GM19455 (cell line): Measurements from ENCODE around the gene TYW1B.
"Not testable (repeated sequence)": the region's sequence is repeated elsewhere in the genome, so short reads cannot be mapped to it uniquely, and the experiment has no call there.

Source experiments
- ATAC-seq: cut with Tn5 transposase; IDR thresholded peaks from one replicate; pipeline ENCODE4 v1.9.1; 2021; ENCODE audit not compliant: unreplicated experiment

TYW1B gene

GRCh38 chr7:72632765-72633292 is 195.2 kb downstream of the TYW1B start:
- ATAC-seq, result not testable (repeated sequence)

GRCh38 chr7:72628375-72628774 is 199.6 kb downstream of the TYW1B start:
- not testable (repeated sequence) for ATAC-seq

- ATAC-seq, result peak; percentile 24
These were observed 201.5 kb downstream of the TYW1B start for GRCh38 chr7:72626428-72627011.

GRCh38 chr7:72625721-72626423 is 202.1 kb downstream of the TYW1B start:
- ATAC-seq, result peak; percentile 90

GRCh38 chr7:72622532-72622931 is 205.5 kb downstream of the TYW1B start:
- no peak for ATAC-seq

DNA sequence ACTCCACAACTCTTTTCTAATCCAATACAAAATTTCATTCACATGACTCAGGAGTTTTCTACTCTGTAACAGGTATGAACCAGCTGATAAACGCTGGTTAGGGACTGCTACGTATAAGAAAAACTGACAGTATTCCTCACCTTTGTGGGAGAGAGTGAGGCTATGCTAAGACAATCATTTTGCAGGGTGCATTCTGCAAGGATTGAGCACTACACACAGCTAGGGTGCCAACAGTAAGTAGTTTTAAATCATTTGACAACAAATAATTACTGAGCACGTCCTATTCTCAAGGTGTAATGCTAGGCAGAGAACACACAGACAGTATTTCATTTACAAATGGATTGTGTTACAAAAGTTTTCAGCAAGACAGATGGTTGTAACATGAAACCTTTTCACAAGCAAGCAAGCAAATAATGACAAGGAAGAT is 206.2 kb downstream of the TYW1B start:
- ATAC-seq, result not testable (repeated sequence)

GRCh38 chr7:72620923-72621322 is 207.1 kb downstream of the TYW1B start:
- not testable (repeated sequence) for ATAC-seq

GRCh38 chr7:72618435-72619180 is 209.4 kb downstream of the TYW1B start:
- not testable (repeated sequence) for ATAC-seq

GRCh38 chr7:72609761-72610160 is 218.2 kb downstream of the TYW1B start:
- ATAC-seq, result not testable (repeated sequence)

GRCh38 chr7:72607988-72608387 is 220.0 kb downstream of the TYW1B start:
- not testable (repeated sequence) for ATAC-seq

DNA sequence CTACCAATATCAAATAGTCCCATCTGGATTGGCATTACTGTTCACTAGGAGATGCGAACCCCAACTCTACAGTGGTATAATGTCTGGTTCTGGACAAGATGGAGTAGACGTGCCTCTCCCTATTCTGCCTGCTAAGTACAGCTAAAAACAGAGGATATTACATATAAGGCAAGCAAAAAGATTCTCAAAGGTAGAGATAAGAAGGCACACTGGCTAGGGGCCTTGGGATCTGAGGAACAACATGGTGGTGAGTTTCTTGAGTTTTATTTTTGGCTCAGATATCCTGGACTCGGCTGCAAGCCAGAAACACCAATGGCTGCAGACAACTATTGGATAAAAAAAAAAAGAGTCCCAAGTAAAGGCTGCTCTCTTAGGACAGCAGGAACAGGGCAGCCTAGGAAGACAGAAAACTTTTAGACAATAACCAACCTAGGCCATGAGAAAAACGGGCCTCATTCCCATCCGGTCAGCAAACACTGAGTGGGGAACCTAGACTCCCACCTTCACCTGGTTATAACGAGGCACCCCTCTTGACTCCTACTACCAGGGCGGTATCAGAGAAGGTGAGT is 222.1 kb downstream of the TYW1B start:
- ATAC-seq, result not testable (repeated sequence)

DNA sequence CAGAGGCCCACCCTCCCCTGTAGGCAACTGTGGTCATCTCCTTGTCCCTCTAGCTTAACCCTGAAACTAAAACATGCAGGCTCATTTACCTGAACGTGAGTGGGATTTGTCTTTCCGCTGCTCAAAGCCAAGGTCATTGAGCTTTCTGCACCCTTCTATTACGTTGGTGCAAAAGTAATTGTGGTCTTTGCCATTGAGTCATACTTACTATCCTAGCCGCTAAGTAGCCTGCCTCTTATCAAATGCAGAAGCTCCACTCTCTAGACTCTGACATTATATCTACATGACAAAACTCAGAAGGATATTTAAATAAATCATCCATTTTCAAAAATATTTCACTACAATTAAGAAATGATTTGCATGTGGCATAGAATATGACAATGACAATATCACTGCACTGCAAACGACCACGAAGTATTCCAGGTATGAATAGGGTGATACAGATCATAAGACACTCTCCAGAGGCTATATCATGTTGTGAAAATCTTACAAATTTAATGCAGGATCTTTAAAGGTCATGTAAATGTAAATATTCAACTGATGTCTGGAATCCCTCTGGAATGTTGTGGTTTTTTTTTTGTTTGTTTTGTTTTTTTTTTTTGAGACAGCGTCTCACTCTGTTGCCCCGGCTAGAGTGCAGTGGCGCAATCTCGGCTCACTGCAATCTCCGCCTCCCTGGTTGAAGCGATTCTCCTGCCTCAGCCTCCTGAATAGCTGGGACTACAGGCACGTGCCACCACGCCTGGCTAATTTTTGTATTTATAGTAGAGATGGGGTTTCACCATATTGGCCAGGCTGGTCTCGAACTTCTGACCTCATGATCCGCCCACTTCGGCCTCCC is 223.0 kb downstream of the TYW1B start:
- not testable (repeated sequence) for ATAC-seq

DNA sequence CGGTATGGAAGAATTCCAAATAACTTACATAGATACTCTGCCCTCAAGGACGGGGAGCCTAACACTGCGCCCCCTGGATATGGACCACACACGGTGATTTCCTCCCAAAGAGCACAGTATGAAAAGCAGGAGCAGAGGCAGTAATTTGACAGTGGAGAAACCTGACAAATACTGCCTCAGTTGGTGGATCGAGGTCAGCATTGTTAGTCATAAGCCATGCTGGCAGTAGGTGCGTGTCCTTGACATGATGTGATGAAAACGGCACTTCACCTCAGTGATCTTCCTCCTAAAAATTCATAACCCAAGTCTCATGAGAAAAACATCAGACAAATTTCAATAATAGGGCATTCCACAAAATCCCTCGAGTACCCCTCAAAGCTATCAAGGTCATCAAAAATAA is 224.5 kb downstream of the TYW1B start:
- ATAC-seq, result not testable (repeated sequence)

DNA sequence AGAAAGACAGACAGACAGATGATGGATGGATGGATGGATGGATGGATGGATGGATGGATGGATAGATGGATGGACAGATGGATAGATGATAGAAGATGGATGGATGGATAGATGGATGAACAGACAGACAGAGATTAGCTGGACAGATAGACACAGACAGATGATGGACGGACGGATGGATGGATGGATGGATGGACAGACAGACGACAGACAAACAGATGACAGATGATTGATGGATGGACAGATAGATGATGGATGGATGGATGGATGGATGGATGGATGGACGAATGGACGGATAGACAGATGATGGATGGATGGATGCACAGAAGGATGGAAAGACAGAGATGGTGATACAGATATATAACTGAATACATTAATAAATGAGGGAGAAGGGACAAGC is 224.9 kb downstream of the TYW1B start:
- ATAC-seq, result no peak

DNA sequence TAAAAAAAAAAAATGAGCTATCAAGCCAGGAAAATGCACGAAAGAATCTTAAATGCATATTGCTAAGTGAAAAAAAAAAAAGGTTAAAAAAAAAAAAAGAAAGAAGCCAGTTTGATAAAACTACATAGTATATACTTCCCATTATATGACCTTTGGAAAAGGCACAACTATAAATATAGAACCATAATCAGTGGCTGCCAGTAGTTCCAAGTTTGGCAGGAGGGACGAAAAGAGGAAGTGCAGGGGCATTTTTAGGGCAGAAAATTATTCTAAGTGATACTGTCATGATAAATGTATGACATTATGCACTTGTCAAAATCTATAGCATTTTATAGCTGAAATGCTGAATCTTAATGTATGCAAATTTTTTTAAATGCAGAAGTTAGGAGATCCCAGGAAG is 226.3 kb downstream of the TYW1B start:
- not testable (repeated sequence) for ATAC-seq

DNA sequence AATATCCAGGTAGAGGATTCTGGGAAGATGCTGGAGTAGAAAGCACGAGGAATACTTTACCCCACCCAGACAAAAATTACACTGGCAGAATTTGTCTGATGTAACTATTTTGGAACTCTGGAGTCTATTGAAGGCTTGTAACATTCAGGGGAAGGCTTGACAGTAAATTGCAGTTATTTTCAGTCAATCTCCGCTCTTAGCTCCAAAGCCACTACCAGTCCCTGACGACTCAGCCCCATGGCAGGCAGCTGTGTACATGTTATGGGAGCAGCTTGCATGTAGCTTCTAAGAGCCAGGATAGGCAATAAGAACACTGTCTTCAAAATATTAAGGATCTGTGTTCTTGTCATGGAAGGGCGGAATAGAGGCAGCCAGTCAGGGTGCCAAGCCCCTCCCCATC is 238.0 kb downstream of the TYW1B start:
- ATAC-seq, result not testable (repeated sequence)

DNA sequence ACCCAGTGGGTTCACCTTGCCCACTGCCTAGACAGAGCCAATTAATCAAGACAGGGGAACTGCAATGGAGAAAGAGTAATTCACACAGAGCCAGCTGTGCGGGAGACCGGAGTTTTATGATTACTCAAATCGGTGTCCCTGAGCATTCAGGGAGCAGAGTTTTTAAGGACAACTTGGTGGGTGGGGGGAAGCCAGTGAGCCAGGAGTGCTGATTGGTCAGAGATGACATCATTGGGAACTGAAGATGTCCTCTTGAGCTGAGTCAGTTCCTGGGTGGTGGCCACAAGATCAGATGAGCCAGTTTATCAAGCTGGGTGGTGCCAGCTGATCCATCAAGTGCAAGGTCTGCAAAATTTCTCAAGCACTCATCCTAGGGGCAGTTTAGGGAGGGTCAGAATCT is 240.7 kb downstream of the TYW1B start:
- not testable (repeated sequence) for ATAC-seq

DNA sequence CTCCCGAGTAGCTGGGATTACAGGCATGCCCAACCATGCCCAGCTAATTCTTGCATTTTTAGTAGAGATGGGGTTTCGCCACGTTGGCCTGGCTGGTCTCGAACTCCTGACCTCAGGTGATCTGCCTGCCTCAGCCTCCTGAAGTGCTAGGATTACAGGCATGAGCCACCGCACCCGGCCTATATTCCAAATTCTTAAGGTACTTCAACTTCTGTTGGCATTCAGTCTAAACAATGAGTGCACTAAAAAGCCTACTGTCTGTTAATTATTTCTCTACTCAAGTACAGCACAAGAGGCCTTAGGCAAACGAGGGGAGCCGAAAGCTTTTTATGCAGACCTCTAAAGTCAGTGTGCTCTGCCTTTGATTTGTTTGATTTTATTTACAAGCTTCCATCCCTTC is 243.4 kb downstream of the TYW1B start:
- ATAC-seq, result not testable (repeated sequence)

DNA sequence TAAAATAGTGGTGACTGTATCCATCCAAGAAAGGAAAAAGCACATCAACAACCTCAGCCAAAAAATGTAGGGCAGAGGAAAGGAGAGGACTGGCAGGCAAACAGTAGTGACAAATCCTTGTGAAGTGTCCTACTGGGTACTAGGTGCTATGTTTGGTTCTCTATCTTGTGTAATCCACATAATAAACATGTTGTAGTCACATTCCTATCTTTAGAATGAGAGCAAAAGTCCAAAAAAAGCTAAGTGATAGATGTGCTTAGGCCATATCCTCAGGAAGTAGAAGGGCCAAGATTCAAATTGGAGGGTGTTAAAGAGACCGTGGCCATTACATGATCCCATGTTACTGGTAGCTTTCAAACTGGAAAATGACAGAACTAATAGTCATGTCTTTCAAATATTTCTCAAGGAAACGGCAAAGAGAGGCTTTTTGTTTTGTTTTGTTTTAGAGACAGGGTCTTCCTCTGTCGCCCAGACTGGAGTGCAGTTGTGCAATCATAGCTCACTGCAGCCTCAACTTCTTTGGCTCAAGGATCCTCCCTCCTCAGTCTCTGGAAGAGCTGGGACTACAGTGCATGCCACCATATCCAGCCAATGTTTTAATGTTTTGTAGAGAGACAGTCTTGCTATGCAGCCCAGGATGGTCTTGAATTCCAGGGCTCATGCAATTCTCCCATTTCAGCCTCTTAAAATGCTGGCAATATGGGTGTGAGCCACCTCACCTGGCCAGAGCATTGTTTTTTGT is 244.2 kb downstream of the TYW1B start:
- not testable (repeated sequence) for ATAC-seq
